Measurements from ENCODE around the gene CPSF7.

The CPSF7 gene

GRCh38 chr11:61429691-61430582 is at the start of gene CPSF7, which contains the start of gene SDHAF2 (continued):
- TF ChIP-seq, protein P1, sequence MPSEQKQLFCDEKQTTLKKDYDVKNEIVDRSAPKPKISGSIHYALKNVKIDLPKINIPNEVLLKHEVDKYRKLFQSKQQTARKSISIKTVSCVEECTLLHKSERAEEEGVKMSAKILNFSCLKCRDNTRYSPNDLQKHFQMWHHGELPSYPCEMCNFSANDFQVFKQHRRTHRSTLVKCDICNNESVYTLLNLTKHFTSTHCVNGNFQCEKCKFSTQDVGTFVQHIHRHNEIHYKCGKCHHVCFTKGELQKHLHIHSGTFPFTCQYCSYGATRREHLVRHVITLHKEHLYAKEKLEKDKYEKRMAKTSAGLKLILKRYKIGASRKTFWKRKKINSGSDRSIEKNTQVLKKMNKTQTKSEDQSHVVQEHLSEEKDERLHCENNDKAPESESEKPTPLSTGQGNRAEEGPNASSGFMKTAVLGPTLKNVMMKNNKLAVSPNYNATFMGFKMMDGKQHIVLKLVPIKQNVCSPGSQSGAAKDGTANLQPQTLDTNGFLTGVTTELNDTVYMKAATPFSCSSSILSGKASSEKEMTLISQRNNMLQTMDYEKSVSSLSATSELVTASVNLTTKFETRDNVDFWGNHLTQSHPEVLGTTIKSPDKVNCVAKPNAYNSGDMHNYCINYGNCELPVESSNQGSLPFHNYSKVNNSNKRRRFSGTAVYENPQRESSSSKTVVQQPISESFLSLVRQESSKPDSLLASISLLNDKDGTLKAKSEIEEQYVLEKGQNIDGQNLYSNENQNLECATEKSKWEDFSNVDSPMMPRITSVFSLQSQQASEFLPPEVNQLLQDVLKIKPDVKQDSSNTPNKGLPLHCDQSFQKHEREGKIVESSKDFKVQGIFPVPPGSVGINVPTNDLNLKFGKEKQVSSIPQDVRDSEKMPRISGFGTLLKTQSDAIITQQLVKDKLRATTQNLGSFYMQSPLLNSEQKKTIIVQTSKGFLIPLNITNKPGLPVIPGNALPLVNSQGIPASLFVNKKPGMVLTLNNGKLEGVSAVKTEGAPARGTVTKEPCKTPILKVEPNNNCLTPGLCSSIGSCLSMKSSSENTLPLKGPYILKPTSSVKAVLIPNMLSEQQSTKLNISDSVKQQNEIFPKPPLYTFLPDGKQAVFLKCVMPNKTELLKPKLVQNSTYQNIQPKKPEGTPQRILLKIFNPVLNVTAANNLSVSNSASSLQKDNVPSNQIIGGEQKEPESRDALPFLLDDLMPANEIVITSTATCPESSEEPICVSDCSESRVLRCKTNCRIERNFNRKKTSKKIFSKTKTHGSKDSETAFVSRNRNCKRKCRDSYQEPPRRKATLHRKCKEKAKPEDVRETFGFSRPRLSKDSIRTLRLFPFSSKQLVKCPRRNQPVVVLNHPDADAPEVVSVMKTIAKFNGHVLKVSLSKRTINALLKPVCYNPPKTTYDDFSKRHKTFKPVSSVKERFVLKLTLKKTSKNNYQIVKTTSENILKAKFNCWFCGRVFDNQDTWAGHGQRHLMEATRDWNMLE (tag by site-specific recombination; conservative IDR thresholded peaks at IDR 0.05; ENCODE audit: low read depth), result peak; percentile 69
- peak; percentile 81 for TF ChIP-seq SP2 (tag by site-specific recombination; IDR thresholded peaks at IDR 0.05)
- no peak for TF ChIP-seq ZBTB44 (tag by site-specific recombination; IDR thresholded peaks at IDR 0.05)
- TF ChIP-seq ZSCAN16 (tag by site-specific recombination; IDR thresholded peaks at IDR 0.05), result 0 out of 2 replicates have a peak, but pooled peaks have one; percentile 27
- no peak for TF ChIP-seq BCL11B (tag by site-specific recombination; IDR thresholded peaks at IDR 0.05; ENCODE audit: low read depth)
- no peak for TF ChIP-seq ZNF677 (tag by site-specific recombination; IDR thresholded peaks at IDR 0.05)
- no peak for TF ChIP-seq ZNF37A (tag by site-specific recombination; IDR thresholded peaks at IDR 0.05)
- no peak for TF ChIP-seq ZNF747 (tag by site-specific recombination; IDR thresholded peaks at IDR 0.05)
- no peak for TF ChIP-seq ZNF174 (tag by site-specific recombination; IDR thresholded peaks at IDR 0.05)
- no peak for TF ChIP-seq HOXA7 (CRISPR knock-in tag; IDR thresholded peaks at IDR 0.05; ENCODE audit: borderline replicate concordance)
- TF ChIP-seq ZNF76 (tag by site-specific recombination; IDR thresholded peaks at IDR 0.05; ENCODE audit: borderline replicate concordance, low read depth), result peak; percentile 65
- TF ChIP-seq MYNN (tag by site-specific recombination; IDR thresholded peaks at IDR 0.05; ENCODE audit: borderline replicate concordance), result 0 out of 2 replicates have a peak, but pooled peaks have one; percentile 8
- TF ChIP-seq ZNF791 (tag by site-specific recombination; IDR thresholded peaks at IDR 0.05), result no peak
- peak; percentile 85 for TF ChIP-seq KLF9 (tag by site-specific recombination; IDR thresholded peaks at IDR 0.05; ENCODE audit: low read depth)
- TF ChIP-seq, protein P2, sequence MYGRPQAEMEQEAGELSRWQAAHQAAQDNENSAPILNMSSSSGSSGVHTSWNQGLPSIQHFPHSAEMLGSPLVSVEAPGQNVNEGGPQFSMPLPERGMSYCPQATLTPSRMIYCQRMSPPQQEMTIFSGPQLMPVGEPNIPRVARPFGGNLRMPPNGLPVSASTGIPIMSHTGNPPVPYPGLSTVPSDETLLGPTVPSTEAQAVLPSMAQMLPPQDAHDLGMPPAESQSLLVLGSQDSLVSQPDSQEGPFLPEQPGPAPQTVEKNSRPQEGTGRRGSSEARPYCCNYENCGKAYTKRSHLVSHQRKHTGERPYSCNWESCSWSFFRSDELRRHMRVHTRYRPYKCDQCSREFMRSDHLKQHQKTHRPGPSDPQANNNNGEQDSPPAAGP (tag by site-specific recombination; IDR thresholded peaks at IDR 0.05), result peak; percentile 71; the same call in 1 of the 2 replicates
- TF ChIP-seq ZNF391 (tag by site-specific recombination; IDR thresholded peaks at IDR 0.05; ENCODE audit: borderline replicate concordance, low read depth), result peak; percentile 87
- TF ChIP-seq ZNF544 (tag by site-specific recombination; IDR thresholded peaks at IDR 0.05), result no peak
- no peak for TF ChIP-seq TCF7L2 (IDR thresholded peaks at IDR 0.05; ENCODE audit: borderline replicate concordance, low read depth, low read length)
- no peak for TF ChIP-seq ZNF785 (tag by site-specific recombination; IDR thresholded peaks at IDR 0.05)
- TF ChIP-seq MZF1 (tag by site-specific recombination; IDR thresholded peaks at IDR 0.05; ENCODE audit: borderline replicate concordance), result no peak
- TF ChIP-seq ZBTB17 (tag by site-specific recombination; IDR thresholded peaks at IDR 0.05), result peak; percentile 65
- peak; percentile 95; the same call in 1 of the 2 replicates for TF ChIP-seq ZNF501 (tag by site-specific recombination; IDR thresholded peaks at IDR 0.05)
- no peak for TF ChIP-seq RBAK (tag by site-specific recombination; IDR thresholded peaks at IDR 0.05)
- TF ChIP-seq KLF1 (tag by site-specific recombination; IDR thresholded peaks at IDR 0.05), result no peak; the same call in none of the 2 replicates
- no peak for TF ChIP-seq SALL2 (tag by site-specific recombination; IDR thresholded peaks at IDR 0.05; ENCODE audit: borderline replicate concordance)
- TF ChIP-seq ZNF211 (tag by site-specific recombination; IDR thresholded peaks at IDR 0.05; ENCODE audit: low read depth), result no peak
- TF ChIP-seq ZNF239 (tag by site-specific recombination; IDR thresholded peaks at IDR 0.05), result no peak
- no peak for TF ChIP-seq ZNF670 (tag by site-specific recombination; IDR thresholded peaks at IDR 0.05; ENCODE audit: low read depth)
- TF ChIP-seq, protein P3, sequence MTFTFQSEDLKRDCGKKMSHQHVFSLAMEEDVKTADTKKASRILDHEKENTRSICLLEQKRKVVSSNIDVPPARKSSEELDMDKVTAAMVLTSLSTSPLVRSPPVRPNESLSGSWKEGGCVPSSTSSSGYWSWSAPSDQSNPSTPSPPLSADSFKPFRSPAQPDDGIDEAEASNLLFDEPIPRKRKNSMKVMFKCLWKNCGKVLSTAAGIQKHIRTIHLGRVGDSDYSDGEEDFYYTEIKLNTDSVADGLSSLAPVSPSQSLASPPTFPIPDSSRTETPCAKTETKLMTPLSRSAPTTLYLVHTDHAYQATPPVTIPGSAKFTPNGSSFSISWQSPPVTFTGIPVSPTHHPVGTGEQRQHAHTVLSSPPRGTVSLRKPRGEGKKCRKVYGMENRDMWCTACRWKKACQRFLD (tag by site-specific recombination; IDR thresholded peaks at IDR 0.05), result no peak; the same call in 1 of the 2 replicates
- no peak for TF ChIP-seq ZNF549 (tag by site-specific recombination; IDR thresholded peaks at IDR 0.05)
- TF ChIP-seq ZNF23 (tag by site-specific recombination; IDR thresholded peaks at IDR 0.05; ENCODE audit: borderline replicate concordance), result no peak
- no peak for TF ChIP-seq ZNF514 (tag by site-specific recombination; IDR thresholded peaks at IDR 0.05)

Data from HEK293 (cell line).